ENCODE results near the gene GADD45GIP1.

The GADD45GIP1 gene

GRCh38 chr19:12987781-12988180, 30.8 kb upstream of the GADD45GIP1 start:
- no peak overlapping the region for H3K9ac ChIP-seq (ENCODE audit: low read depth in 1 of 2, low read length in 2 of 2)
- H3K9me3 ChIP-seq (ENCODE audit: control insufficient read depth in 2 of 2, low read length in 2 of 2) = no peaks in the 10 kb centered on the region
- H3K27ac ChIP-seq (ENCODE audit: low read depth in 2 of 2, low read length in 2 of 2) = no peak overlapping the region
- no peaks in the 10 kb centered on the region for H3K27me3 ChIP-seq (ENCODE audit: control insufficient read depth in 2 of 2, insufficient read depth in 2 of 2, low read length in 2 of 2)
- H3K4me3 ChIP-seq (ENCODE audit: low read length in 2 of 2) = no peak overlapping the region
- no peaks in the 10 kb centered on the region for H3K36me3 ChIP-seq (ENCODE audit: control insufficient read depth in 2 of 2, insufficient read depth in 2 of 2, low read length in 2 of 2)
- peaks cover 21 to 31% of the 10 kb centered on the region in 2 donors for H3K4me1 ChIP-seq (ENCODE audit: control insufficient read depth in 2 of 2, insufficient read depth in 2 of 2, low read length in 2 of 2)

- Histone ChIP-seq H3K9me3 (ENCODE audit: control insufficient read depth in 2 of 2, low read length in 2 of 2) (no peaks in the 10 kb centered on the region), H3K9ac (ENCODE audit: low read depth in 1 of 2, low read length in 2 of 2) (no peak overlapping the region), H3K4me3 (ENCODE audit: low read length in 2 of 2) (no peak overlapping the region), H3K27me3 (ENCODE audit: control insufficient read depth in 2 of 2, insufficient read depth in 2 of 2, low read length in 2 of 2) (no peaks in the 10 kb centered on the region), H3K4me1 (ENCODE audit: control insufficient read depth in 2 of 2, insufficient read depth in 2 of 2, low read length in 2 of 2) (peaks cover 21 to 31% of the 10 kb centered on the region in 2 donors), H3K27ac (ENCODE audit: low read depth in 2 of 2, low read length in 2 of 2) (no peak overlapping the region), H3K36me3 (ENCODE audit: control insufficient read depth in 2 of 2, insufficient read depth in 2 of 2, low read length in 2 of 2) (no peaks in the 10 kb centered on the region)
Observed at GRCh38 chr19:12987190-12987589, 30.2 kb upstream of the GADD45GIP1 start.

- Histone ChIP-seq H3K27ac (ENCODE audit: low read depth in 2 of 2, low read length in 2 of 2) (no peak overlapping the region), H3K9me3 (ENCODE audit: control insufficient read depth in 2 of 2, low read length in 2 of 2) (no peaks in the 10 kb centered on the region), H3K9ac (ENCODE audit: low read depth in 1 of 2, low read length in 2 of 2) (no peak overlapping the region), H3K4me3 (ENCODE audit: low read length in 2 of 2) (no peak overlapping the region), H3K27me3 (ENCODE audit: control insufficient read depth in 2 of 2, insufficient read depth in 2 of 2, low read length in 2 of 2) (no peaks in the 10 kb centered on the region), H3K36me3 (ENCODE audit: control insufficient read depth in 2 of 2, insufficient read depth in 2 of 2, low read length in 2 of 2) (no peaks in the 10 kb centered on the region), H3K4me1 (ENCODE audit: control insufficient read depth in 2 of 2, insufficient read depth in 2 of 2, low read length in 2 of 2) (peaks cover 21 to 31% of the 10 kb centered on the region in 2 donors)
Observed at GRCh38 chr19:12986726-12987125, 29.7 kb upstream of the GADD45GIP1 start.

- peak overlapping the region; percentile 1 to 15 for H3K4me3 ChIP-seq (ENCODE audit: low read length in 2 of 2)
- H3K4me1 ChIP-seq (ENCODE audit: control insufficient read depth in 2 of 2, insufficient read depth in 2 of 2, low read length in 2 of 2) = peaks cover 21 to 28% of the 10 kb centered on the region in 2 donors
- no peaks in the 10 kb centered on the region for H3K36me3 ChIP-seq (ENCODE audit: control insufficient read depth in 2 of 2, insufficient read depth in 2 of 2, low read length in 2 of 2)
- peak overlapping the region; percentile 80 to 88 for H3K27ac ChIP-seq (ENCODE audit: low read depth in 2 of 2, low read length in 2 of 2)
- H3K9me3 ChIP-seq (ENCODE audit: control insufficient read depth in 2 of 2, low read length in 2 of 2) = no peaks in the 10 kb centered on the region
- H3K27me3 ChIP-seq (ENCODE audit: control insufficient read depth in 2 of 2, insufficient read depth in 2 of 2, low read length in 2 of 2) = peaks cover 0 to 3% of the 10 kb centered on the region in 2 donors
- peak overlapping the region; percentile 27 to 44 for H3K9ac ChIP-seq (ENCODE audit: low read depth in 1 of 2, low read length in 2 of 2)
Observed at GRCh38 chr19:12985049-12985776, 28.2 kb upstream of the GADD45GIP1 start.

- Histone ChIP-seq H3K4me1 (ENCODE audit: control insufficient read depth in 2 of 2, insufficient read depth in 2 of 2, low read length in 2 of 2) (peaks cover 21 to 28% of the 10 kb centered on the region in 2 donors), H3K27me3 (ENCODE audit: control insufficient read depth in 2 of 2, insufficient read depth in 2 of 2, low read length in 2 of 2) (peaks cover 0 to 3% of the 10 kb centered on the region in 2 donors), H3K36me3 (ENCODE audit: control insufficient read depth in 2 of 2, insufficient read depth in 2 of 2, low read length in 2 of 2) (no peaks in the 10 kb centered on the region), H3K9ac (ENCODE audit: low read depth in 1 of 2, low read length in 2 of 2) (peak overlapping the region; percentile 27 to 44), H3K4me3 (ENCODE audit: low read length in 2 of 2) (peak overlapping the region; percentile 1 to 9), H3K27ac (ENCODE audit: low read depth in 2 of 2, low read length in 2 of 2) (peak overlapping the region; percentile 80 to 88), H3K9me3 (ENCODE audit: control insufficient read depth in 2 of 2, low read length in 2 of 2) (no peaks in the 10 kb centered on the region)
Observed at GRCh38 chr19:12984683-12985048, 27.6 kb upstream of the GADD45GIP1 start.

GRCh38 chr19:12984143-12984627, 27.2 kb upstream of the GADD45GIP1 start:
- Histone ChIP-seq H3K4me1 (ENCODE audit: control insufficient read depth in 2 of 2, insufficient read depth in 2 of 2, low read length in 2 of 2) (peaks cover 21 to 28% of the 10 kb centered on the region in 2 donors), H3K9ac (ENCODE audit: low read depth in 1 of 2, low read length in 2 of 2) (peak overlapping the region; percentile 19 to 44), H3K4me3 (ENCODE audit: low read length in 2 of 2) (no peak overlapping the region), H3K9me3 (ENCODE audit: control insufficient read depth in 2 of 2, low read length in 2 of 2) (no peaks in the 10 kb centered on the region), H3K27me3 (ENCODE audit: control insufficient read depth in 2 of 2, insufficient read depth in 2 of 2, low read length in 2 of 2) (peaks cover 0 to 3% of the 10 kb centered on the region in 2 donors), H3K27ac (ENCODE audit: low read depth in 2 of 2, low read length in 2 of 2) (peak overlapping the region; percentile 80 to 88), H3K36me3 (ENCODE audit: control insufficient read depth in 2 of 2, insufficient read depth in 2 of 2, low read length in 2 of 2) (no peaks in the 10 kb centered on the region)

- Histone ChIP-seq H3K4me1 (ENCODE audit: control insufficient read depth in 2 of 2, insufficient read depth in 2 of 2, low read length in 2 of 2) (peaks cover 21 to 28% of the 10 kb centered on the region in 2 donors), H3K27me3 (ENCODE audit: control insufficient read depth in 2 of 2, insufficient read depth in 2 of 2, low read length in 2 of 2) (peaks cover 0 to 3% of the 10 kb centered on the region in 2 donors), H3K4me3 (ENCODE audit: low read length in 2 of 2) (no peak overlapping the region), H3K27ac (ENCODE audit: low read depth in 2 of 2, low read length in 2 of 2) (peak overlapping the region in 1 of 2 donors; percentile 88), H3K36me3 (ENCODE audit: control insufficient read depth in 2 of 2, insufficient read depth in 2 of 2, low read length in 2 of 2) (no peaks in the 10 kb centered on the region), H3K9me3 (ENCODE audit: control insufficient read depth in 2 of 2, low read length in 2 of 2) (no peaks in the 10 kb centered on the region), H3K9ac (ENCODE audit: low read depth in 1 of 2, low read length in 2 of 2) (peak overlapping the region in 1 of 2 donors; percentile 44)
Observed at GRCh38 chr19:12983542-12984142, 26.6 kb upstream of the GADD45GIP1 start.

DNA sequence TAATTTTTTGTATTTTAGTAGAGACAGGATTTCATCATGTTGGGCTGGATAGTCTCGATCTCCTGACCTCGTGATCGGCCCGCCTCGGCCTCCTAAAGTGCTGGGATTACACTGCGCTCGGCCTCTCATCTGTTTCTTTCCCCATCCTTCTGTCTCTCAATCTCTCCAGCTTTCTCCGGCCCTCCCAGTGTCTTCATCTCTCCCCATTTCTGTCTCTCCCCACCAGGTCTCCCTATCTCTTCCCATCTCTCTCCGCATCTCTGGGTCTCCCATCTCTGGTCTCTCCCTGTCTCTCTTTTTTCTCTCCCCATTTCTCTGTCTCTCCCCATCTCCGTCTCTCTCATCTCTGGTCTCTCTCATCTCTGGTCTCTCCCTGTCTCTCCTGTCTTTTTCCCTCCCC, 26.1 kb upstream of the GADD45GIP1 start:
- H3K9ac ChIP-seq (ENCODE audit: low read depth in 1 of 2, low read length in 2 of 2) = peak overlapping the region in 1 of 2 donors; percentile 24

DNA sequence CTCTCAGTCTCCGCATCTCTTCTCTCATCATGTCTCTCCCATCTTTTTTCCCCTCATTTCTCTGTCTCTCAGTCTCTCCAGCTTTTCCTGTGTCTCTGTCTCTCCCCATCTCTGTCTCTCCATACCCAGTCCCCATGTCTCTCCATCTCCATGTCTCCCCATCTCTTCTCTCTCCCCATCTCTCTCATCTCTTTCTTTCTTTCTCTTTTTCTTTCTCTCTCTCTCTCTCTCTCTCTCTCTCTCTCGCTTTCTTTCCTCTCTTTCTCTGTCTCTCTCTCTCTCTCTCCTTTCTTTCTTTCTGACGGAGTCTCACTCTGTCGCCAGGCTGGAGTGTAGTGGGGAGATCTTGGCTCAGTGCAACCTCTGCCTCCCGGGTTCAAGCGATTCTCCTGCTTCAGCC, 25.6 kb upstream of the GADD45GIP1 start:
- peaks cover 21 to 28% of the 10 kb centered on the region in 2 donors for H3K4me1 ChIP-seq (ENCODE audit: control insufficient read depth in 2 of 2, insufficient read depth in 2 of 2, low read length in 2 of 2)

More for the DNA sequence above, 26.1 kb upstream of the GADD45GIP1 start:
- Histone ChIP-seq H3K36me3 (ENCODE audit: control insufficient read depth in 2 of 2, insufficient read depth in 2 of 2, low read length in 2 of 2) (no peaks in the 10 kb centered on the region), H3K4me3 (ENCODE audit: low read length in 2 of 2) (peak overlapping the region in 1 of 2 donors; percentile 59), H3K9me3 (ENCODE audit: control insufficient read depth in 2 of 2, low read length in 2 of 2) (no peaks in the 10 kb centered on the region), H3K27me3 (ENCODE audit: control insufficient read depth in 2 of 2, insufficient read depth in 2 of 2, low read length in 2 of 2) (peaks cover 0 to 3% of the 10 kb centered on the region in 2 donors), H3K4me1 (ENCODE audit: control insufficient read depth in 2 of 2, insufficient read depth in 2 of 2, low read length in 2 of 2) (peaks cover 21 to 28% of the 10 kb centered on the region in 2 donors), H3K27ac (ENCODE audit: low read depth in 2 of 2, low read length in 2 of 2) (no peak overlapping the region)

DNA sequence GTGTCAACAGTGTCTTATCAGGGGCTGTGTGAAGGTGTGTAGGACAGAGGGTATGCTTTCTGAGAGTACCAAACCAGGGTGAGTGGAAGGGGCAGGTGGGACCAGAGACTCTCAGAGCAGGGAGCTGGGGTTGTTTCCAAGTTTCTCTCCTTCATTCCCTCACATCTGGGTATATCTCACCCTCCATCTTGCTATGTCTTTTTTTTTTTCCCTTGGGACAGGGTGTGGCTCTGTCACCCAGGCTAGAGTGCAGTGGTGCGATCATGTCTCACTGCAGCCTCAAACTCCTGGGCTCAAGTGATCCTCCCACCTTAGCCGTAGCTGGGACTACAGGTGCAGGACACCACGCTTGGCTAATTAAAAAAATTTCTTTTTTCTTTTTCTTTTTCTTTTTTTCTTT, 23.0 kb upstream of the GADD45GIP1 start:
- peaks cover 12 to 17% of the 10 kb centered on the region in 2 donors for H3K4me1 ChIP-seq (ENCODE audit: control insufficient read depth in 2 of 2, insufficient read depth in 2 of 2, low read length in 2 of 2)
- H3K27ac ChIP-seq (ENCODE audit: low read depth in 2 of 2, low read length in 2 of 2) = no peak overlapping the region
- no peak overlapping the region for H3K4me3 ChIP-seq (ENCODE audit: low read length in 2 of 2)
- no peaks in the 10 kb centered on the region for H3K9me3 ChIP-seq (ENCODE audit: control insufficient read depth in 2 of 2, low read length in 2 of 2)
- no peak overlapping the region for H3K9ac ChIP-seq (ENCODE audit: low read depth in 1 of 2, low read length in 2 of 2)
- H3K36me3 ChIP-seq (ENCODE audit: control insufficient read depth in 2 of 2, insufficient read depth in 2 of 2, low read length in 2 of 2) = no peaks in the 10 kb centered on the region
- H3K27me3 ChIP-seq (ENCODE audit: control insufficient read depth in 2 of 2, insufficient read depth in 2 of 2, low read length in 2 of 2) = peaks cover 0 to 3% of the 10 kb centered on the region in 2 donors

More for the DNA sequence above, 25.6 kb upstream of the GADD45GIP1 start:
- no peak overlapping the region for H3K9ac ChIP-seq (ENCODE audit: low read depth in 1 of 2, low read length in 2 of 2)
- H3K4me3 ChIP-seq (ENCODE audit: low read length in 2 of 2) = no peak overlapping the region
- H3K9me3 ChIP-seq (ENCODE audit: control insufficient read depth in 2 of 2, low read length in 2 of 2) = no peaks in the 10 kb centered on the region
- H3K36me3 ChIP-seq (ENCODE audit: control insufficient read depth in 2 of 2, insufficient read depth in 2 of 2, low read length in 2 of 2) = no peaks in the 10 kb centered on the region
- no peak overlapping the region for H3K27ac ChIP-seq (ENCODE audit: low read depth in 2 of 2, low read length in 2 of 2)
- H3K27me3 ChIP-seq (ENCODE audit: control insufficient read depth in 2 of 2, insufficient read depth in 2 of 2, low read length in 2 of 2) = peaks cover 0 to 3% of the 10 kb centered on the region in 2 donors

Data from mucosa of rectum (tissue), 2 donors.